Astrocyte of the cerebellum (primary cell): ENCODE results near the gene PDK2.
A peak's percentile ranks its signal among the peaks of the same experiment; 100 is the strongest.
"Not testable (repeated sequence)": the region's sequence is repeated elsewhere in the genome, so short reads cannot be mapped to it uniquely, and the experiment has no call there.

Experiments
- DNase-seq: peaks from one replicate; pipeline ENCODE4 v3.0.0-alpha.2; 2011; ENCODE audit warnings: low read depth
- H3K4me3 ChIP-seq: 2 replicates; pipeline ENCODE4 v1.5.1; 2011; ENCODE audit warnings: mild to moderate bottlenecking, low read depth, low read length, moderate library complexity
- in situ Hi-C: cut with HindIII; loops from 2 replicates; pipeline ENCODE4 v1.10.0; 2017; ENCODE audit warnings: low sequenced_read_pairs
- TF ChIP-seq, protein P1 (sequence below): IDR thresholded peaks from 2 replicates; pipeline ENCODE4 v1.5.1; 2012; ENCODE audit warnings: low read length, low read depth, moderate library complexity, mild to moderate bottlenecking; ENCODE audit errors: missing control alignments

The PDK2 gene

DNA sequence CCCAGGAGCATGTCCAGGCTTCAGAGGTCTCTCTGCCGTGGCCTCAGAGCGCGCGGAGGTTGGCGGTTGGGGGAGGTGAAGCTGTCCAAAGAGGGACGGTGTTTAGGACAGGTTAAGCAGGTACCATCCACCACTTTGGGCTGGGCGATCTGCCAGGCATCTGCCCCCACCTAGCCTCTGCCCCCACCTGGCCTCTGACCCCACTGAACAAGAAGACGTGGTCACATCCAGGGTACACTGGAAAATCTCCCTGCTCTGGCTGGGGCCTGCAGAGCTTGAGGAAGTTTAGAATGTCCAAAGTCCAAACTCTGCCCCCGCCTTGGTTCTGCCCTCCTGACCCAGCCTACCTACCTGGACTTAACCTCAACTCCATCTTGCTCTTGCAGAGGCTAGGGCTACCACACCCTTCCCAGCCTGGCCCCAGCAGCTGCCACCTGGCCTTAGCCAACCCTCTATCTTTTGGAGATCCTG, 37.6 kb upstream of the PDK2 start:
- no peak for DNase-seq
- H3K4me3 ChIP-seq: peak overlapping the region; percentile 77
- in situ Hi-C loops: no loop called here
- TF ChIP-seq, protein P1, sequence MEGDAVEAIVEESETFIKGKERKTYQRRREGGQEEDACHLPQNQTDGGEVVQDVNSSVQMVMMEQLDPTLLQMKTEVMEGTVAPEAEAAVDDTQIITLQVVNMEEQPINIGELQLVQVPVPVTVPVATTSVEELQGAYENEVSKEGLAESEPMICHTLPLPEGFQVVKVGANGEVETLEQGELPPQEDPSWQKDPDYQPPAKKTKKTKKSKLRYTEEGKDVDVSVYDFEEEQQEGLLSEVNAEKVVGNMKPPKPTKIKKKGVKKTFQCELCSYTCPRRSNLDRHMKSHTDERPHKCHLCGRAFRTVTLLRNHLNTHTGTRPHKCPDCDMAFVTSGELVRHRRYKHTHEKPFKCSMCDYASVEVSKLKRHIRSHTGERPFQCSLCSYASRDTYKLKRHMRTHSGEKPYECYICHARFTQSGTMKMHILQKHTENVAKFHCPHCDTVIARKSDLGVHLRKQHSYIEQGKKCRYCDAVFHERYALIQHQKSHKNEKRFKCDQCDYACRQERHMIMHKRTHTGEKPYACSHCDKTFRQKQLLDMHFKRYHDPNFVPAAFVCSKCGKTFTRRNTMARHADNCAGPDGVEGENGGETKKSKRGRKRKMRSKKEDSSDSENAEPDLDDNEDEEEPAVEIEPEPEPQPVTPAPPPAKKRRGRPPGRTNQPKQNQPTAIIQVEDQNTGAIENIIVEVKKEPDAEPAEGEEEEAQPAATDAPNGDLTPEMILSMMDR: no peak

DNA sequence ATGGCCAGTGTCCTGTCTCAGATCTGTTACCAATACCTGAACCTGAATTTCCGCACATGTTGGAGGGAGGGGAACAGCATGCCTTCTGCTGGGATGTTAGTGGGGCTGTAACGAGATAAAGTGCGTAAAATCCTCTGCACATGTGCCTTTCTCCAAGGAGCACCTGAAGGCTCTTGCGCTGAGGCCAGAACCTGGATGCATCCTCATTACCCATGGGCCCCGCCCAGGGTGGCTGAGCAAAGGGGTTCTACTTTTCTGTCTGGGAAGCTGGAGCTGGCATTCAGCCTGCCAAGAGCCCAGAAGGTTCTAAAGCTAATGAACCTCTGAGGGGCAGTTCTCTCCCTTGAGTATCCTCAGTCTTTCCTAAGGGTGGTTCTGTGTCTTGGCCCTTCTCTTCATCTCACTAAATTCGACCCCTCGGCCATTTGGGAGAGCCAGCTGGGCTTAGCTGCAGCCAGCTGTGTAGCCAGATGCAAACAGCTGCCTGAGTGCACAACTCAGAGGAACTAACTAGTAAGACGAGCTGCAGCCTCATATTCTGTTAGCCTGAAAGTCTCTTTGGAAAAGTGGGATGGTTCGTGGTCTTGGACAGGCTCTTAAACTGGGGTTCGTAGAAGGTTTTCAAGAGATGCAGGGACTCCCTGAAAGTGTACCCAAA, 36.7 kb upstream of the PDK2 start:
- no peak overlapping the region for H3K4me3 ChIP-seq
- TF ChIP-seq, protein P1: no peak
- in situ Hi-C loops: no loop called here
- DNase-seq: no peak

DNA sequence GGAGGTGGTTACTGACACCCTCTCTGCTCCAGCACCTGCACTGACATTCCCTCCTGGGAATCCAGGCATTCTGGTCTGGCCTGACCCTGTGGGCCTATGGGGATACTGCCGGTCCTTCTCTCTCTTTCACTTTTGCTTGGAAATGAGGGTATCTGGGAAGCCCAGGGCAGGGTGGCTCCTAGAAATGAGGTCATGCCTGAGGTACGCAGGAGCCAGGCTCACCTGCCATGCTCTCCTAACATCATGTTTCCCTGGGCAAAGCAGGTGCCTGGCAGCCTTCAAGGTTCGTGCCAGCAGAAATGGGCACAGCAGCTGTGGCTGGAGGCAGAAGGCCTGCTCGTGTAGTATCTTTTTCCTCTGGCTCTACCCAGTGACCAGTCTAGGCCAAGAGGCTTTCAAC, 35.9 kb upstream of the PDK2 start:
- no peak overlapping the region for H3K4me3 ChIP-seq
- TF ChIP-seq, protein P1: no peak
- in situ Hi-C loops: no loop called here
- no peak for DNase-seq

DNA sequence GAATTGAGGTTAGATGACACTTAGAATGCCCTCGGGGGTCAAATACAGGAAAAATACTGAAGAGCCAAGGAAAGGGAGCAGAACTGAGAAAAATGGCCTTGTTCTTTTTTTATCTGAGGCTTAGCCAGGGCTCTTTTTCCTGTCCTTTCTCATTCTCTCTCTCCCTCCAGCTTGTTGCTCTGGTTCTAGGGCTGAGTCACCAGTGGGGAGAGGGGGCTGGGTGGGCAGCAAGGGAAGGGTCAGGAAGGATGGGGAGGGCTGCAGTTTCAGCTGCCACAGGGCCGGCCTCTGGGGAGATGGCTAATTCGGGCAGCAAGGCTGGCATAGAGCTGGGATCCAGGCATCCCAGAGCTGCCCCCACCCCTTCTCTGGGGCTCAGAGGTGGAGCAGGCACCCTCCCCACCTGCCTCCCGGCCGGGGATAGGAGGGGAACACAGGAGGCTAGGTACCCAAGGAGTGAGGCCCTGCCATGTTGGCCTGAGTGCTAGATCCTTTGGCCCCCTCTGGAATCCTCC, 35.3 kb upstream of the PDK2 start:
- TF ChIP-seq, protein P1: no peak
- in situ Hi-C loops: no loop called here
- no peak for DNase-seq
- no peak overlapping the region for H3K4me3 ChIP-seq

DNA sequence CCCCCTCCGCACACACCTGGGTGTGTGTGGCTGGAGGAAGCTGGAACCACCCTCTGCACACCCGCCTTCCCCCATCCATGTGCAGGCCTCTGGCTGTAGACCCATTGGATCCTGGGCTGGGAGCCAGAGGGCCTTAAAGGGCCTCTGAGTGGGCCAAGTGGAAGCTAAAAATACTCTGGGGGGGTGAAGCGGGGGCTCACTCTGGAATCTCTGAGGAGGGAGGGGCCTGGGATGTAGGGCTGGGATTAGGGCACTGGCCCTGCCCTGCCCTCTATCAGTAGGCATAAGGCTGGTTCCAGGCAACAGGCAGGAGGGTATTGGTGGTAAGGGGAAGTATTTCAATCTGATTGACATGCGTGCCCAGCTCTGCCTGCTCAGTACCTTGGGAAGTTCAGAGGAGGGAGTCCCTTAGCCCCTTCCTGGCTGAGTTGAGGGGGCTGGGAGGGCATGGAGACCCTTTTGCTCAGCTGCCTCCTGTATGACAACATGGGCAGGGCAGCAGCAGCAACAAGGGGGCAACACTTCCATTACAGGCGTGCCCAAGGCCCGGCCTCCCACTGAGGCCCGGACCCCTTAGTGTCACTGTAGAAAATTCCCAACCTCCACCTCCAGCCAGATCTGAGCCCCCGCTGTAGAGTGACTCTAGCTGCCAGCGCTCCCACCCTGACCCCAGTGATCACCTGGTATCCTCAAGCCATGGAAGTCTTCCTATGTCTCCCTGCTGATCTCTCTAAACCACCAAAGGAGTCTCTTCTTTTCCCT, 34.0 kb upstream of the PDK2 start:
- no peak for DNase-seq
- TF ChIP-seq, protein P1: no peak

DNA sequence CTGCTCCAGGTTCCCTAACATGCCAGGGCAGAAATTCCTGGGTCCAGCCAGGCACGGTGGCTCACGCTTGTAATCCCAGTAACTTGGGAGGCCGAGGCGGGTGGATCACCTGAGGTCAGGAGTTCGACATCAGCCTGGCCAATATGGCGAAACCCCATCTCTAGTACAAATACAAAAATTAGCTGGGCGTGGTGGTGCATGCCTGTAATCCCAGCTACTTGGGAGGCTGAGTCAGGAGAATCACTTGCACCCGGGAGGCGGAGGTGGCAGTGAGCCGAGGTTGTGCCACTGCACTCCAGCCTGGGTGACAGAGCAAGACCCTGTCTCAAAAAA, 33.5 kb upstream of the PDK2 start:
- in situ Hi-C loops, DNase-seq: not testable (repeated sequence)

More for the DNA sequence above, 34.0 kb upstream of the PDK2 start:
- H3K4me3 ChIP-seq: no peak overlapping the region
- in situ Hi-C loops: no loop called here

More for the DNA sequence above, 33.5 kb upstream of the PDK2 start:
- H3K4me3 ChIP-seq: not testable (repeated sequence)
